ENCODE data around the gene FOXL3.
"Not testable (repeated sequence)": the region's sequence is repeated elsewhere in the genome, so short reads cannot be mapped to it uniquely, and the experiment has no call there.

The FOXL3 gene

DNA sequence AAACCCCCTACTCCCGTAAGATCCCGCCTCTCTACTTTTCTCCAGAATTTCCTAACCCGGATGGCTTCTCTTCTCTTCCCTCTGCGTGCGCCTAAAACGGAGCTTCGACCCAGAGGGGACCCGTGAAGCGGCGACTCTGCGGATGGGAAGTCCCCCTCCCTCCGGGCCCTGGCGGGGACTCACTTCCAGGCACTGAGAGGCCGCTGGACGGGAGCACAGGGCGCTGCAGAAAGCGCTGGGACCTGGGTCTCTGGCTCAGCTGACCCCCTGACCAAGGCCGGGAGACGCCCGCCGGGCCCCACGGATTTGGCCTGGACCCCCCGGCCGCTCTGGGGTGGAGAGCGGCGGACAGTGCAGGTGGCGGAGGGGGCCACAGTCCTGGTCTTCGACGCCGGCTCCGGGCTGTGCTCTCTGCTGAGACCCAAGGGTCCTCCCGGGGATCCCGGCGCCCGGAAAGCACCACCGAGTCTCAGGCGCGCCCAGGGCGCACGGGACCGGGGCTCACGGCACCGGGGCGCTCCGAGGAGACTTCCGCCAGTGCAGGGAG lies 688 bp upstream of the FOXL3 start:
- DNase-seq (ENCODE audit: low read depth in 3 of 3), result no peak

DNA sequence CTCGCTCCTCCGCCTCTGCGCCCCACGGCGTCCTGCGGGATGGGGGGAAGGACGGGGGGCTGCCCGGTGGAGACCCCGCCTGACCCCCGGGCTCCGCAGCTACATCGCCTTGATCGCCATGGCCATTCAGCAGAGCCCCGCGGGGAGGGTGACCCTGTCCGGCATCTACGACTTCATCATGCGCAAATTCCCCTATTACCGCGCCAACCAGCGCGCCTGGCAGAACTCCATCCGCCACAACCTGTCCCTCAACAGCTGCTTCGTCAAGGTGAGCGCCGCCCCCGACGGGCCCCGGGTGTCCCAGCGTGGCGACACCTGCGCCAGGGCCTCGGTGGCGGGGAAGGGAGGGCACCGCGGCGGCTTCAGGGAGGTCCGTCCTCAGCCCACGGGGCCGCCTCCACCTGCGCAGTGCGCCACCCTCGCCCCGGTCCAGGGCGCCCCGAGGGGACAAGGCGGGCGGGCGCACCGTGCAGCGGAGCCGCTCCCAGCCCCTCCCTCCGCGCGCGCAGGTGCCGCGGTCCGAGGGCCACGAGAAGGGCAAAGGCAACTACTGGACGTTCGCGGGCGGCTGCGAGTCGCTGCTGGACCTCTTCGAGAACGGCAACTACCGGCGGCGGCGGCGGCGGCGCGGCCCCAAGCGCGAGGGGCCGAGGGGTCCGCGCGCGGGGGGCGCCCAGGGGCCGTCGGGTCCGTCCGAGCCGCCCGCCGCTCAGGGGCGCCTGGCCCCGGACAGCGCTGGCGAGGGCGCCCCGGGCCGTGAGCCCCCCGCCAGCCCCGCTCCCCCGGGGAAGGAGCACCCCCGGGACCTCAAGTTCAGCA lies 793 bp downstream of the FOXL3 start:
- no peak for DNase-seq (ENCODE audit: low read depth in 3 of 3)

DNA sequence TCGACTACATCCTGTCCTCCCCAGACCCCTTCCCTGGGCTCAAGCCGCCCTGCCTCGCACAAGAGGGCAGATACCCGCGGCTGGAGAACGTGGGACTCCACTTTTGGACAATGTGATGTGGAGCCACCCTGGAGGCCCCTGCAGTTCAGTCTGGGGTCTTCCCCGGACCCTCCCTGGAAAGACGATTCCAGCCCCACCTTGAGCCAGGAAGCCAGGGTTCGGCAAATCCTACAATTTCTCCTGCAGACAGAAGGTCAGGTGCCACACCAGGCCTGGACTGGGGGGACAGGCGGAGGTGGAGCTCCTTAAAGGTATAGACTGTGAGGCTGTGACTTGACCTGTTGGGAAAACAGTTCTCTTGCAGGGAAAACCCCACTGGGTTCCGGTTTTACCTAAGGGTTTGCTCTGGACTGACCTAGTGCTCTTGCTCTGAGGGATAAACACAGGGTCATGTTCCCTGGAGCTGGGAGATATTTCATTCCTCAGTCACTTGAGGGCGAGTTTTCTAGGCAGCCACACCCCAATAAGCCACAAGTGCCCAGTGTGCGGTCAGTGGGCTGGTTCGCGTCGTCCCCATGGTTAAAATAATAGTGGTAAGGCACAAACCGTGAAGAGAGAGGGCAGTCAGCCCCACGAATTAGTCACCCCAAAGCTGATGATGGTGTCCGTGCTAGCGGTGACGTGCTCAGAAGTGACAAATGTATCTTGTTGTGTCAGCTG lies 1.6 kb downstream of the FOXL3 start:
- no peak for DNase-seq (ENCODE audit: low read depth in 3 of 3)

DNA sequence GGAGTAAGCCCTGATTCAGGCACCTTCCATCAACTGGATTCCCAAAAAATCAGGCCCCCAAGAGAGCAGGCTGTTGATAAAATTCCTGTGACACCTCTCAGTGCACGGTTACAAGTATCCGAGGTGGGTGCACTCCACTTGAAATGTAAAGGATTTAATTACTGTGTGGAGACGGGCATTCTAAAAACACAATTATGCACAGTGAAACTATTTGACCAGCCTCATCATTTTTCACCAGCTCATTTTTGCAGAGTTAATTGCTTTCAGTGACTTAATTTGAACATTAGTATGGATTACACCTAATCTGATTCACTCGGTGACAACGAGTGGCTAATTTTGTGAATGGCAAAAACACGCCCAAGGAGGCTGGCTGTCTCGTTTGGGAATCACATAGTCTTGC lies 2.3 kb downstream of the FOXL3 start:
- no peak for DNase-seq (ENCODE audit: low read depth in 3 of 3)

DNA sequence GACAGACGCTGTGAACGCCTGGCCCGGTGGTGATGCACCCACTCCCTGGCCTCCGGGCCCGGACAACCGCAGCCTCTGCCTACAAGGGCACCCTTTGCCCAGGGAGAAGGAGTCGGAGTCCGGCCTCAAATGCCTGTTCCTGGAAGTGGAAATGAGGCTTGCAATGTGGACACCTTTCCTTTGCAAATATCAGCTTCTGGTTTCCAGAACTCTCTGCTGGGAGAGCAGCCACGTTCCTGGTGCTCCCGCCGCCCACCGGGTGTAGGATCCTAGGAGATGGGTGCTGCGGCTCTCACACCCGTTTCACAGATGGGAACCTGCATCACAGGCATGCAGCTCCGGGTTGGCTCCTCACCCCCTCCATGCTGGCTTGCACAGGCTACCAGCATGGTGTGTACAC lies 2.9 kb downstream of the FOXL3 start:
- DNase-seq (ENCODE audit: low read depth in 3 of 3), result no peak

DNA sequence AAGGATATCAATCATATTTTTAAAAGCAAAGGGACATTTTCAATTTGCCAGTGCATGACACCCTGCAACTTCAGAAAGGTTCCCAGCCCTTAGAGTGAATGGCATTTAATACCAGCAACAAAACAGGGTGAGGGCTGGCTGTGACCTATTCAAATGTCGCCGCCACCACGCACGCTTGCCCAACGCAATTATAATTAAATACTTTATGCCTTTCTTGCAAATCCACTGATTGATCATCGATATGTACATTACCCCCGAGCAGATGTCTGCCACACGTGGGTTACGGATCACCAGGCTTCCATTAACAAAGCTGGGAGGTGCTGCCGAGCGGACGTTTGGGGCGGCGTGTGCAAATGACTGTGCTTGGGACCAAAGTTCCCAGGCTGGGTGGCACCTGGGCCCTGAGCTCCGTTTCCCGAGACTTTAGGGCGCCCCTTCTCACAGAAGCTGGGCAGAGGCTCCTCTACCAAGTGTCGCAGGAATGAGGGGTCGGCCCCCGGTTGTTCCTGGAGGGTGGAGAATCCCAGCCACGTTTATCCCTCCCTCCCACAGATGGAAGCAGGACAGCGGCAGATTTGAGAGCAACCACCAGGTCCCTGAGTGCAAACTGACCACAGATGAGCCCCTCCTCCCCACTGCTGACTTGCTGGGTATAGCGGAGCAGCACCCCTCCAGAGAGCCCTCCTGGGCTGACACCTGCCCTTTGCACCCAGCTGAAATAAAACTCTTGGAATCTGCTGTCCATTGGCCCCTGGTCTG lies 3.9 kb downstream of the FOXL3 start:
- no peak for DNase-seq (ENCODE audit: low read depth in 3 of 3)

DNA sequence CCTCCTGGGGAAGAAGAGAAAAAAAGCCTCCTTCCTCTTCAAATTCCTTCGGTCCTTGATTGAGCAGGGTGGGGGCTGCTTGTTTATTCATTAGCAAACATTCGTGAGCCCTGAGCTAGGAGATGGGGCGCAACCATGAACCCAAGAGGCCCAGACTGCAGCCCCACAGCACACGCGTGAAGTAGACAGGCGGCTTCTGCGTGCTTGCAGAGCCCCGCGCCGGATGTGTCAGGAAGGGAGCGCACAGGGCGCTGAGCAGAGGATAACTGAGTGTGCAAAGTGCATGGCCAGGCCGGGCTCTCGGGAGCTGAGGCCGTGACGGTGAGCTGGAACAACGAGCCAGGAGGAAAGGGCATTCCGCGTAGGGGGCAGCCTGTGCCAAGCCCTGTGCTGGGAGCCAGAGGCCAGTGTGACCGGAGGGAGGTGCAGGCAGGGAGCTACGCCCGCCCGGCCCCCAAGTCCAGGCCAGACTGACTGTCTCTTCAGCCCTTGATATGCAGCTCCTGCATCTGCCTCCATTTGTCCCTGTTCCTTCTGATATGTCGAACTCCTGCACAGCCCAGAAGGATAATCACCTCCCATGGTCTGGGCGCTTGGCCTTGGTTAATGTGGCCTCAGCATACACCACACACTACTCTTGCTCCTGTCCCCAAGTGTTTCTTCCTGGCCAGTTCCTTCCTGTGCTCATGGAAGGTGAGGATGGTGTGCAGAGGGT lies 4.6 kb downstream of the FOXL3 start:
- DNase-seq (ENCODE audit: low read depth in 3 of 3), result no peak

DNA sequence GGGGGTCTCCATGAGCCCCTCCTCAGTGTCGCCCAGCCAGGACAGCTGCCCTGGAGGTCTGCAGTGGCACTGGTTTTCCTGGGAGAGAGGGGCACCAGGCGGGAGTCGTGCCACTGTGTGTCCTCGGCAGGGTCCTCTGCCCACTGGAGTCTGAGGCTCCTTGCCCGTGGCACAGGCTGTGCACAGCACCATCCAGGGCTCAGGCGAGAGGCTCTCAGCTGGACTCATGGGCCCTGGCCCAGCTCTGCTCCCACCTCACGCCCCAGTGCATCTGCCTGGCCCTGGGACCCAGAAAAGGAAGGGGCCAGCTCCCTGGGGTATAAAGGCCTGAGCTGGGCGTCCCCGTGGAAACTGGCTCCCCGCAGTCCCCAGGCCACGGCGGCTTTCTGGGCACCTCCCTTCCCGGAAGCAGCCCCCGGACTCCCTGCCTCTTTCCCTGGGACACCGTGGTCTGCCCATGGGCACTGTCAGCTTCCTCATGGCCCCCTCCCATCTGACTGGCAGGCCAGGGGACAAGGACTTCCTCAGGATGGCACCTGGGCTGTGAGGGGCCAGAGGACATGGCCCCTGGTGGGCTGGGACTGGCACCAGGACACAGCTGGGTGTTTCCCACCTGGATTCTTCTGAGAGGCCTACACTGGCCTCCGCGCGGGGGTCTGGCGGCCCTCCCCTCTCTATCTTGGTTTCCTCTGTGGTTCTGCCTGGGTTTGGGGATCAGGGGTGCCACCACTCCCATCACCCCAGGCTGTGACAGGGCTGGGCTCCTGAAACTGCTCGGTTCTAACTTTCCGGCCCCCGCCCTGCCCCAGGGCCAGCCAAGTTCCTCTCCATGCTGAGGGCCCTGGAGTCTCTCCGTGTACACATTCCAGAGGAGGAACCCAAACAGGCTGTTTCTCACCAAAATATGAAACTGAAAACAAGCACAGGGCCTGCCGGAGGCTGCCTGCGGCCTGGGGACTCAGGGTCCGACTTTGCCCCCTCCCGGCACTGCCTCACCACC lies 5.5 kb downstream of the FOXL3 start:
- no peak for DNase-seq (ENCODE audit: low read depth in 3 of 3)

DNA sequence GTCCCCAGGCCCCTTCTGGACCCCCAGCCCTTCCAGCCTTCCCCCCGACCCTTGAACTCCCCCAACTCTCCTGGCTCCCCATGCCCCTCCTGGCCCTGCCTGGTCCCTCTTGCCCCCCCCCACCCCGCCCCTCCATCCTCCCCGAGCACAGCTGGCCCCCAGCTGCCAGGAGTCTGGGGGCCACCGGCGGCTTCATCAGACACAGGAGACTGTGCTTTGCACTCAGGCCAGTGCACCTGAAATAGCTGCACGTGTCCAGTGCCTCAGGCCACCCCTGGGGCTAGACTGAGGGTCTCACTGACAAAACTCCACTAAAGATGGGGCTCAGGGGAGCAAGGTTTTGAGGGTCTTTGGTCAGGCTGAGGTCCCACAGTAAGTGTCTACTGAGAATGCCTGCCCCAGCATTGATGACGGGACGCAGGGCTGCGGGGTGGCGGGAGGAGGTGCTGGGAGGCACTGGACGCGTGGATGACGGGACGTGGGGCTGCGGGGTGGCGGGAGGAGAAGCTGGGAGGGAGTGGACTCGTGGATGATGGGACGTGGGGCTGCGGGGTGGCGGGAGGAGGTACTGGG lies 6.5 kb downstream of the FOXL3 start:
- no peak for DNase-seq (ENCODE audit: low read depth in 3 of 3)

DNA sequence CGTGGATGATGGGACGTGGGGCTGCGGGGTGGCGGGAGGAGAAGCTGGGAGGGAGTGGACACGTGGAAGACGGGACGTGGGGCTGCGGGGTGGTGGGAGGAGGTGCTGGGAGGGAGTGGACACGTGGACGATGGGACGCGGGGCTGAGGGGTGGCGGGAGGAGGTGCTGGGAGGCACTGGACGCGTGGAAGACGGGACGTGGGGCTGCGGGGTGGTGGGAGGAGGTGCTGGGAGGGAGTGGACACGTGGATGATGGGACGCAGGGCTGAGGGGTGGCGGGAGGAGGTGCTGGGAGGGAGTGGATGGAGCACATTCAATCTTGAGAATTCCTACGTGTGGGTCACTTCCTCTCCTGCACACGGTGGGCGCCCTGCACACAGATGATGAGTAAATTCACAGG lies 7.2 kb downstream of the FOXL3 start:
- DNase-seq (ENCODE audit: low read depth in 3 of 3), result not testable (repeated sequence)

DNA sequence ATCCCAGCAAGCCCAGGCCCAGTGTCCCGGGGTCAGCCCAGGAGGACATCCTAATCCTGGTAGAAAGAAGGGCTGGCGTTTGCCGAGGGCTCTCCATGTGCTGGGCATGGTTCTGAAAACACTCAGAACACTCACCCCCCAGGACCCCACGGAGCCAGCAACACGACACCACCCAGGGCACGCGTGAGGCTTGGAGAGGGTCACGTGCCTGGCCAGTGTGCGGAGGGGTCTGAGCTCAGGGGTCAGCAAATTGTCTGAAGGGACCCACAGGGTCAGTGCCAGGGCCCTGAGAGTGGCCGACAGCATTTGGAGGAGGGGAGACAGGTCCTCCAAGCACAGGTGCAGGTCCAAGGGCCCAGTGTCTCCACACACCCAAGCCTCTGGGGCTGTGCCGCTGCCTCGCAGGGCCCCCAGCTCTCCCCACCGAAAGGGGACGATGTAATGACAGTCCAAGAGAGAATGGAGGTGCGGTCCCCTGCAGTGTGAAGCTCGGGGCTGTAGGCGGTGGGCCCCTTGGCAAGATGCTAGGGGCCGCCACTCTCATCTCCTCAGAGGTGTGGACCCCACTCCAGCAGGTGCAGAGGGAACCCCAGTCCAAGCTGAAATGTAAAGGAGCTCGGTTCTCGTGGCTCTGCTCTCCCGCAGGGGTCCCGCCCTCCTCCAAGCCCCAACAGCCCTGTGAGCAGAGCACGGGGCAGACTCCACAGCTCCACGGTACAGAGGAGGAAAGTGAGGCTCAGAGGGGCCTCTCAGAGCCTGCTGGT lies 7.8 kb downstream of the FOXL3 start:
- DNase-seq (ENCODE audit: low read depth in 3 of 3), result no peak

DNA sequence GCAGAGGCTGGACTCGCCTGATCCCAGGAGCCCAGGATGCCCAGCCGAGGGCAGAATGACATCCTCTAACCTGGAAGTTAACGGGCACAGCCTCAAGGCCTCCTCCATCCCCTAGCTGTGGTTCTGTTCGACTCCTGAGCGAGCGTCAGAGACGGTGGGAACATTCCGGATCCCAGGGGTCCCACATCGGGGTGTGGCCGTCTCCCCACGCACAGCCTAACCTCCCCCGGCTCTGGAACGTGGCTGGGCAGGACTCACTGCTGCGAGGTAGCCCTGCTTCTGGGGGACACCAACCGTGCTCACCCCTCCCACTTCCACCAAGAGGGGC lies 8.4 kb downstream of the FOXL3 start:
- DNase-seq (ENCODE audit: low read depth in 3 of 3), result no peak

DNA sequence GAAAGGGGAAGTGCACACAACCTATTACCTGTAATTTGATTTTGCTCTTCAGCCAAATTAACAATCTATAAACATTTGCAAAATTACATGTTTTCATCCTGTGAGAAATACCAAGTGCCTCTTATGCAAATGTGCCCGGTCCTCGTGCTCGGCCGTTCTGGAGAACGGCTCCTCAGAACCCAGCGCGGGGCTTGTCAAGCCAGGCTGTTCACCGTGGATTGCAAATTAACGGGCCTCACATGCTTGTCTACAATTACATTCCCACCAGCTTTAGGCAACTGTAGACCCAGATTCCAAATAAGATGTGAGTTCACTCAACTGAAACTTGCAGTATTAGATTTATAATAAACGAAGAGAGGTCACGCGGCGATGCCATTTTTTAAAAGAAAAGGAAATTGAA lies 8.8 kb downstream of the FOXL3 start:
- DNase-seq (ENCODE audit: low read depth in 3 of 3), result no peak

DNA sequence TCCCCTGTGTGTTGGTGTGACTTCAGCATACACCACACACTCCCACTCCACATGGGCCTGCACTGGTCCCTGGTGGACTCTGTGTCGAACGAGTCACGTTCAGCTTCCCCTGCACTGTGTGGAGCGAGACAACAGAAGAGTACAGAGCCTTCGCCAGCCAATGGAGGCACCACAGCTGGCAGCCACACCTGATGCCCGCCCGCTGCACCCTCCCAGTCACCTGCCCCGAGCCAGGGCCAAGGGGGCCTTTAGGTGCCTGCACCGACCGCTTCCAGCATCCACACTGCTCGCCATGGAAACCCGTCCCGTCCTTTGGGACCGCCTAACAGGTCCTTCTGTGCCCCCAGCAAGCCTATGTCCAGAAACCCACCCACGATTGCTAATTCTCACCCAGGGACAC lies 9.2 kb downstream of the FOXL3 start:
- no peak for DNase-seq (ENCODE audit: low read depth in 3 of 3)

DNA sequence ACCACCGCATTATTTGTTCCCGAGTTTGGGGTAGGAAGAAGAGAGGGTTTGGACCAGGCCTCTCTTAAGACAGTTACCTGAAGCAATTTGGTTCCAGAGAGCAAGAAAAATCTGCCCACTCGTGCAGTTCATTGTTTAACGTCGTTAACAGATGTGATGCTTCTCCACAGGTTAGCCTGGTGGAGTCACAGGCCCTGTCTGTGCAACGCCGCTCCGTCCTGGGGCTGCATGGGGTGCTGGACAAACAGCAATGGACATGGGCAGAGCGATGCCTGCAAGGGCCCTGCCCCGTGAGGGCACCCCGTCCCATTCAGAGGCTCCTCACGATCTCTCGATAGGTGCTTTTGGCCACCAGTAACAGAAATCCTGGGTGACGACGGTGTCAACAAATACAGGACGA lies 9.7 kb downstream of the FOXL3 start:
- DNase-seq (ENCODE audit: low read depth in 3 of 3), result no peak

DNA sequence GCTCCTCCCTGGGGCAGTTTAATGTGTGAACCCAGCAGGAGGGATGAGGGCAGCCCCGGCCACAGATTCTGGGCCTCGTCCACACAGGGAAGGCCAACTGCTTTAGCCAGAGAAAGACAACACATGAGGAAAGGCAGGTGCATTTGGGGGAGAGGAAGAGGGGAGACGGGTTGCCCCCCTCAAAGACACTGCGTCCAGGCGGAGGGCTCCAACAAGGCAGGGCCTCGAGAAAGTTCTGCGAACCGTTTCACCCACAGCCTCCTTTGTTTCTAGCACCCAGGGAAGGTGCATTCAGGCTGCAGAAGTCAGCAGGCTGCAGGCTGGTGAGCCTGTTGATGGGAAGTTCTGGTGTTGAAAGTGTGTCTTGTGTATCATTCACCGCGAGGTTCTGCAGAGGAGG lies 10.1 kb downstream of the FOXL3 start:
- no peak for DNase-seq (ENCODE audit: low read depth in 3 of 3)

DNA sequence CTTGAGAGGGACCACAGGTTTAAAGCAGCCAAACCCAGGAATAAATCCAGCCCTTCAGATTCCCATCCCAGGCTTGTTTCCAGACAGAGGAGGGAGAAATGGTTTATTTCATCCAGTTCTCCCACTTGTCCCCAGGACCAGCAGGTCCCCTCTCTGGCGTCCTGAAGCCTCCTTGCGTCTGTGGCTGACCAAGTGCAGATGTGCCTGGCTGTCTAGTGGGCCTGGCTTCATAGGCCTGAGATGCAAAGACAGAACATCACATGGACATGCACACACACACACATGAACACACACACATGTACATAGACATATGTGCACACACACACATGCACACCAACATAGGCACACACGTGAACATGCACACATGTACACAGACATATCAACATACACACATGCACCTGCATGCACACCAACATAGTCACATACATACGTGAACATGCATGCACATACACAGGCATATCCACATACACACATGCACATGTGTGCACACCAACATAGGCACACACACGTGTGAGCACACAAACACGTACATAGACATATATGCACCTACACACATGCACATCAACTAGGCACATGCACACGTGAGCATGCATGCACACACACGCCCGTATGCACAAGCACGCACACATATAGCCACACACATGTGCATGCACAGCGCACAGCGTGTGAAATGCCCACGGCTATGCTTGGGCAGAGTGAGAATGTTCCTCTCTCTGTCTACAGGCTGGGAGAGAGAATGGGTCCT lies 10.7 kb downstream of the FOXL3 start:
- DNase-seq (ENCODE audit: low read depth in 3 of 3), result no peak

DNA sequence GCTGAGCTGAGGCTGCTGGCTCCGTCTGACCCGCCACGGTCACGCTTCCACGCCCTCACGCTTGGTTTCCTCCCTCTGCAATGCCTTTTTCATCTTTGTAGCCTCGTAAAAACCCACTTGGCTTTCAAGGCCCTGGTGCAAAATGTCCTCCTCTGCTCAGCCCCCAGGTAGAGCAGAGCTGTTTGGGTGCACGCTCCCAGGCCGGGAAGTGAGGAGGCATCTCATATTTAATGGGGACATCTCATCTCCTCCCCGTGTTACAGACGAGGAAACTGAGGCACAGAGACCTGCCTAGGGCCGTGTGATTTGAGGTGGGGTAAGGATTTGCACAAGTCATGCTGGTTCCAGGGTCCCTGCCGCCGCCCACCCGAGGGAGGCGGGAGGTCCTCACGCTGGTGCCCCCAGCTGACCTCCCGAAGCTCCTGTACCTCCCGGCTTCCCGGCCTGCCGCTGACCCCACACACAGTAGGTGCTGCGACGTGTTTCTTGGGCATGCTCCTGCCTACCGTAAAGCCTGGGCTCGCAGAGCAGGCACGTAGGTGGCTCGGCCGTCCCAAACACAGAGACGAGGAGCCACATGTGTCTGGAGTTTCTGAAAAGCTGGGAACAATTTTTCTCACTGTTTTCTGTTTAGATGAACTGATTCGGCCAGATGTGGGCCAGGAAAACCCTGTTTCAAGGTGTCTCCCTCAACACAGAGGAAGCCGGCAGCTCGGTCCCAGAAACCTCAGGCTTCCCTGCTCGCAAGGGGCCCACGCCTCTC lies 11.5 kb downstream of the FOXL3 start:
- no peak for DNase-seq (ENCODE audit: low read depth in 3 of 3)

Measured in stimulated activated CD4-positive, alpha-beta T cell treated with anti-CD3 and anti-CD28 coated beads, TNF-alpha, amount 100 ng/mL, for 24 hours (primary cell).